Measurements from ENCODE around the gene PLEKHD1.

Gene PLEKHD1

DNA sequence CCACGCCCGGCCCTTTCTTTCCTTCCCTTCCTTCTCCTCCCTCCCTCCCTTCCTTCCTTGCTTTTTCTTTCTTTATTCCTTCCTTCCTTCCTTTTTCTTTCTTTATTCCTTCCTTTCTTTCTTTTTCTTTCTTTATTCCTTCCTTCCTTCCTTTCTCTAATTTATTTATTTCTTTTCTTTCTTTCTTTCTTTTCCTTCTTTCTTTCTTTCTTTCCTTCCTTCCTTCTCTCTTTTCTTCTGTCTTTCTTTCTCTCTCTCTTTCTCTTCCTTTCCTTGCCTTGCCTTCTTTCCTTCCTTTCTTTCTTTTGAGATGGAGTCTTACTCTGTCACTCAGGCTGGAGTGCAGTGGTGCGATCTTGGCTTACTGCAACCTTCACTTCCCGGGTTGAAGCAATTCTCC is 74.2 kb downstream of the PLEKHD1 start:
- DNase-seq, result no peak

DNA sequence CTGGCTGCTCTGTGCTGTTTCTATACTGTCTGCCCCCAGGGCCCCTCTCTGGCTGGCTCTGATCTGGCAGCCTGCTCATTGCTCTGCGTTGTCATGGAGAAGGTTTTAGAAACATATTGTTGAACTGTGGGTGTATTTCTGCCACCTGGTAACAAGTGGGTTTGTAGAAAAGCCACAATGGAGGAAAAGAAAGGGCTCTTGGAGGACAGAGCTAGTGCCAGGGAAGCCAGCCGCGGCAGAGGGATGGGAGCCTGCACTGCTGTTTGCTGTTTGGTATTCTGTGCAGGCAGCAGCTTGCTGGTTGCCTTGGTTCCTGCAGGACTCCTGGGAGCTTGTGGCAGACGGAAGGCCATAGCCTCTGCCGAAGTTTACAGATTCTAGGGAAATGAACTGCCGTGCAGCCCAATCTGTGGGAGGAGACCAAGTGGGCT is 75.1 kb downstream of the PLEKHD1 start:
- no peak for DNase-seq

DNA sequence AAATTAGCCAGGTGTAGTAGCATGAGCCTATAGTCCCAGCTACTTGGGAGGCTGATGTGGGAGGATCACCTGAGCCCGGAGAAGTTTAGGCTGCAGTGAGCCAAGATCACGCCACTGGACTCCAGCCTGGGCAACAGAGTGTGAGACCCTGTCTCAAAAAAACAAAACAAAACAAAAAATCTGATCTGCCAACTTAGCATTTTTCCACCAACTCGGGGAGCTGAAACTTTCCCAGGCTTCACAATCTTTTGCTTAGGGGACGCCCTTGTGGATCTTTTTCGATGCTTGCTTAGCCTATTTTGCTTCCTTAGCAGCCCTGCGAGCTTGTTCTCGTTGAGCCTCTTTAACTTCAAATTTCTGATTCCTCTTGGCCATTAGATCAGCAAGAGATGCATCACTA is 76.3 kb downstream of the PLEKHD1 start:
- no peak for DNase-seq

DNA sequence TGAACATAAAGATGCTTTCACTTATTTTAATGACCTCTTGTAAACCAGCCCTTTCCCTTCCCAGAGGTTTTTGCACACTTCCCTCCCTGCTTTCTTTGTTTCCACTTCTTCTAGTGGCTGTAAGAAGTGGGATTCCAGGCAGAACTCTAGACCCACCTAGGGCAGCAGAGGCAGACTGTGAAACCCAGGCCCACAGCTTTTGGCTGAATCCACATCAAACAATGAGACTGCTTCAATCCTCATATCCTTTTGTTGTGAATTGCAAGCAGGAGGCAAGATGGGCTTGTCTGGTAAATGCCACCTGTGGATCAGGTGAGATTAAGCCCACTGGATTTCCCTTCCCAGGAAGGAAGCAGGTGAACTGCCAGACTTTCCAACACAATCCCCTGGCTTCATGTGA is 77.4 kb downstream of the PLEKHD1 start:
- no peak for DNase-seq

DNA sequence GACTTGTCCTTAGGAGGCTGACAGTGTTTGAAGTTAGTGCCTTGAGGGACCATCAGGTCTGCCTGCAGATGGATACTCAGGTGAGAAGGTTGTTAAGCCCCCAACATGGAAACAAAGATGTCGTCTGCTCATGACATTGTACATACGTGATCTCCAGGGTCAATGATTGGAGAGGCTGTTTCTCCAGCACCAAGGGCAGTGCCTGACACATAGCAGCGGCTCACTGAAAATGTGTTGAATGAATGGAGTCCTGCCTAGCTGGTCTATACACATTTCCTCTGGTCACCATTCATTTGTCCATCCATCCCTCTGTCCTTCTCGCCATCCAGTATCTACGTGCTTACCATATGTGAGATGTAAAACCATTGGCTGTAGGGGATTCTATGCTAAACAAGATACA is 83.0 kb downstream of the PLEKHD1 start:
- no peak for DNase-seq

DNA sequence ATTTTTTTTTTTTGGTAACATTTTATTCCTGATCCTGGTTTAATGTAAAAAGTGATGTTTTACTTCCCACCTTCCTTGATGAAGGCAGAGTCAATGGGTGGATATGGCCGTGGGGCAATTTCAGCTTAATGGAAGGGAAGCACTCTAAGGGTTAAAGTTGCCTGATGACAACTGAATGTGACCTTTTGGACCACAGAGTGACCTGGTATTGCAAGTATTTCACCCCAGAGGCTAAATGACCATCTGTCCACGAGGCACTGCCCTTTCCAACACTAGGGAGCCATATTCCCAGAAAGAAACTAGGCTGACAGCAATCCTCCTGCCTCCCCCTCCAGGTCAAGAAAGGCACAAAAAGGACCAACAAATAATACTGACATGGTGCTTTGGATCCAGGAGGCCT is 85.3 kb downstream of the PLEKHD1 start:
- DNase-seq, result no peak

DNA sequence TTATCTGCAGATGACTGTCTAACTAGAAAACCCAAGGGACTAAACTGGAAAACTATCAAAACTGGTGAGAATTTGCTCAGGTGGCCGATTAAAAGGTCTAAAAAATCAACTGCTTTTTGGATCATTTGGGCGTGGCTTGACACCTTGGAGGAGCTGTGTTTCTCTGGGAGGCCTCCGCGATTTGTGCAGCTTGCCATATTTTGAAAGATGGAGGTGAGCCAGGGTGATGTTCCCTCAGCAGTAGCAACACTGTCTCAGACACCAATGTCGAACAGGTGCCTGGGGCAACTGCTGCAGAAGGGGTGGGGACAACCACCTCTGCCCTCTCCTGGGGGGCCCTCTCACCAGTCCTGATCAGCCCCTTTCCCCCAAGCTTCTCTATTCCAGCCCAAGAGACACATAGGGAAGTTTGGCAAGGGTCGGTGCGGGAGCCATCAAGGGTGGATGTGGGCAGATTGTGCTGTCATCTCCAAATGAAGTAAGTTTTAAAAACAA is 86.4 kb downstream of the PLEKHD1 start:
- DNase-seq, result no peak

DNA sequence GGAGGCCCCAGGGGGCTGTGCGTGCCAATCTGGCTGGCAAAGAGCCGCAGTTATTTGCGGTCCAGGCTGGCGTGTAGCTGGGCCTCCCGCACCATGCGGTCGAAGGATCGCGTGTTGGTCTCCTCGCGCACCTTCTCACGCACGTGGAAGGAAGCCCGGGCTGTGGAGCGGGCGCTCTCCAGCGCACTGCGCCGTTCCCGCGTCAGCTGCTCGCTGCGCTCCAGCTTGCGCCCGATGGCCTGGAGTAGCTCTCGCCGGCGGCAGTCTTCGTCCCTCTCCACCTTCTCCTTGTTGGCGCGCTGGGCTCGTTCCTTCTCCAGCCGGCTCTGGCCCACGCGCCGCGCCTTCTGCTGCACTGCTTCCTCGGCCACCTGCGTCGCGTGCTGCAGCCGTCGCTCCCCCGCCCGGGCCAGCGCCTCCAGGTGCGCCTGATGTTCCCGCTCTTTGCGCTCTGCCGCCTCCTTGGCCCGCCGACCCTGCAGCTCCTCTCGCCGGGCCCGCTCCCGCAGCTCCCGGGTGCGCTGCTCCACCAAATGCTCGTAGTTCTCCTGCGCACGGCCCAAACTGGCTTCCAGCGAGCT is 87.0 kb downstream of the PLEKHD1 start:
- no peak for DNase-seq

DNA sequence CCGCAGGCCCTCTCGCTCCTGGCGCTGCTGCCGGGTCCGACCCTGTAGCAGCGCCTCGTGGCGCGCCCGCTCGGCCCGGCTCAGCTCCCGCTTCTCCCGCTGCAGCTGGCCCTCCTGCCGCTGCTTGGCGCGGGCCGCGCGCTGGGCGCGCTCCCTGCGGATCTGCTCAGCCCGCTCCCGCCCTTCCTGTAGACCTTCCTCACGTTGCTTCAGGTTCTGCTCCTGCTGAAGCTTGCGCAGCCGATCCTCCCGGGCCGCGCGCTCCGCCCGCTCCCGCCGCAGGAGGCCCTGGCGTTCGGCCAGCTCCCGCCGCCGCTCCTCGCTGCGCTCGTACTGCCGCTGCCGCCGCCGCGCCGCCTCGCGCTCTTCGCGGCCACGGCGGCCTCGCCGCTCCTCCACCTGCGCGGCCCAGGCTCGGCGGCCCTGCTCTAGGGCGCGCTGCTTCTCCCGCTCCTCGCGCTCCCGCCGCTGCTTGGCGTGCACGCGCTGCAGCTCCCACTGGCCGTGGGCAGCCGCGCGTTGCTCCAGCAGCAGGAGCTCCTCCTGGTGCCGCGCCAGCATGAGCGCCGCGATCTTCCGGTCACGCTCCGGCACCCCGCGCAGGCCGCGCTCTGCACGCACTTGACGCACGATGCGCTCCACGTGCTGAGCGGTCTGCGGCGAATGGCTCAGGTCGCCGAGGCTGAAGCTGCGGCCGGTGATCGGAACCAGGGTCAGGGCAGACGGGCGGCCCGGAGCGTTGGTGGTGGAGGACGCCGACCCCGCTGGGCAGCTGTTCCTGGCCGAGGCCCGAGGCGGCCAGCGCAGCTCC is 87.7 kb downstream of the PLEKHD1 start:
- DNase-seq, result no peak

DNA sequence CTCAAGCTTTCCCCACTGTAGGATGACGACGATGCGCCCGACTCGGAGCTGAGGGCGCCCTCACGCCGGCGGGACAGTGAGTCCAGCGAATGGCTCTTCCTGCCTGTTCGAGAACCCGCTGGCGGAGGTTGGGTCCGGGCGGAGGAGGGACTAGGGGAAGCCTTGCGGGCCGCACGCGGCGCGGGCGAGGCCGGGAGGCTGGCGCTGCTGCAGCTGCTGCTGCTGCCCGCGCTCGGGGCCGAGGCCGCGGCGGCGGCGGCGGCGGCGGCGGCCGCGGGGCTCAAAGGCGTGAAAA is 88.3 kb downstream of the PLEKHD1 start:
- no peak for DNase-seq

DNA sequence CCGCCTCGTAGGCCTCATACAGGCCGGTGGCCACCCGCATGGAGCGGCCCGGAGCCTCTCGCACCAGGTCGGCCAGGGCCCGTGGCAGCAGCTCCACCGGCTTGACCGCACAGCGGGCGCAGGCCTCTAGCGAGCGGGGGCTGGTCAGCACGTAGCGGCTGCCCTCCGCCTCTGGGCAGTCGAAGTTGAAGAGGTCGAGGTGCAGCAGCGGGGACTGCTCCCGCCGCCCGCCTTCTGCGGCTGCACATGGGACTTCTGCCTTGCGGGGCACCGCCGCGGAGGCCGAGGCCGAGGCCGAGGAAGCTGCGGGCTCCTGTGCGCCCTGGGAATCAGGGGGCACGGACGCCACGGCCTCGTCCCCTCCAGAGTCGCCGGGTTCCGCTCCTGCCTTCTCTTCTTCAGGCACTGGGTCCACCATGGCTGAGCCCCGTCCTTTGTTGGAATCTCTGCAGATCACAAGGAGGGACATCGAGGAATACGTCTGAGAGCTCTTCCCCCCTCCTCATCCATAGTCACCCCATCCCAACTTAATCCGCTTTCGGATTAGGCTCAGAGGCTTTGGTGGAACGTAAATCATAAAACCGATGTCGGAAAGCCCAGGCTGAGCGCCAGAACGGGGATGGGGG is 88.8 kb downstream of the PLEKHD1 start:
- no peak for DNase-seq

DNA sequence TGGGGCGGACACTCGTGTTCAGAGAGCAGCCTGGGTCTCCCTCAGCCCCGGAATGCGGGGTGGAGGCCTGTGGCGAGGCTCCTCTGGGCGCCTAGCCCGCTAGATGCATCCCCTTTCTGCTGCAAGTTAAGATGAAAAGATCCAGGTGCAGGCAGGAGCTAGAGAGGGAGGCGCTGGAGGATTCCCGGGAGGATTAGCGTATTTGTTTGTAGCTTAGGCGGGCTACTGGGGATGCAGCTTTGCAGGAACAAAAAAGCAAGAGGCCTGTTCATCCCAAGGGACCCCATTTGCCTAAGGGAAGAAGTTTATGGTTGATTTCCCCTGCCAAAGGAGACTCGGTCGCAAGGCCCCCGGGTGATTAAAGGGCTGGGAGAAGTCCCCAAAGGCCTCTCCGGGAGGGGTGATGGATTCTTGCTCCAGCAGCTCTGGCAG is 89.3 kb downstream of the PLEKHD1 start:
- DNase-seq, result no peak

DNA sequence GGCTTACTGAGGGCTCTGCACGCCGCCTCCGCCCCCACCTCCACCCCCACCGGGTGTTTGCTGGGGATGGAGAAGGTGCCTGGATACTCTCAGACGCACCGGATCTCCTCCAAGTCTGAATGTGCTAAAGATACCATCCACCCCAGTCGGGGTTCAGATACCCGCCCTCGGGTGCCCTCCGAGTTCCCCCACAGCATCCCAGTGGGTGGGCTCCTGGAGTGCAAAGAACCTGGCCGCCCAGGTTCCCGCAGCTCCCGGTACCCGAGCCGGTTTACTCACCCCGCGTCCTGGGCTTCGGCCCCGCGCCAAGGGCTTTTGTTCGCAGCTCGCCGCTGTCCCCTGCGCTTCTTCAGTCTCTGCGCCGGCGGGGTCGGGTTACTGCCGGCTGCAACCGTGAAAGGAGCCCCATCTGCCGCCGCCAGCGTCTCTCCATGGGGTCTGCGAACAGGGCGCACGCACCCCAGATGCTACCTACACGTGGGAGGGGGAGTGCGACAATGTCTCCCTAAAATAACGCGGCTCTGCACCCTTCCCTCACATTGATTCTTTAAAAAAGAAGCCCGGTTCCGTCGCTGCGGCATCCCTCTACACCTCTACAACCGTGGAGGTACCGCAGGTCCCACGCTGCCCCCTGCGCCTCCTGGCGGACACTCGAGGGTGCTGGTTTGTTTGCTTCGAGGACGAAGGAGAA is 89.9 kb downstream of the PLEKHD1 start, which contains the start of gene CCDC177:
CCDC177 (minus strand) TSS at position 609 of the 691 bp plus-strand sequence. CDS start 1,249 bp downstream, outside the sequence.
- DNase-seq, result peak; percentile 31 to 47

DNA sequence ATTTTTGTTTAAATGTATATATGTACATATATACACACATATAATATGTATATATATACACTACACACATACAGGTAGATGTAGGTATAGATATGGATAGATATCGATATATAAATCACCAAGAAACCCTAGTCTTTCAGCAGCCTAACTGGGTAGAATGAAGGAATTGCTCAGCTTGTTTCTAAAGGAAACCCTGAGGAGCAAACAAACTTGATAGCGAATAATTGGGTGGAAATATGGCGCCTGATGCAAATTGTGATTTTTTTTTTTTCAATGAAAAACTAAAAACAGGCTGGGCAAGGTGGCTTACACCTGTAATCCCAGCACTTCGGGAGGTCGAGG is 90.4 kb downstream of the PLEKHD1 start:
- no peak for DNase-seq

DNA sequence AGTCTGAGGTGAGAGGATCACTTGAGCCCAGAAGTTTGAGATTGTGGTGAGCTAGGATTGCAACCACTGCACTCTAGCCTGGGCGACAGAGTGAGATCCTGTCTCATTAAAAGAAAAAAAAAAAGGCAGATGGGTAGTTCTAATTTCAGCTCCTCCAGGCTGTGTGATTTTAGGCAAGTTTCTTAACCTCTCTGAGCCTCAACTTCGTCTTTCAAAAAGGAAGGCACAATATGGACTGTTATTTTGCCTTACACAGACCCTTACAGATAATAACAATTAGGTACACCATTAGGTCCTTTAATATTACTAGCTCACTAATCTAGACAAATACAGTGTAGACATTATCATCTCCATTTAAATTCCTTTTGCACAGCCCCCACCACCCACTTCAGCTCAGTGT is 94.9 kb downstream of the PLEKHD1 start:
- no peak for DNase-seq

DNA sequence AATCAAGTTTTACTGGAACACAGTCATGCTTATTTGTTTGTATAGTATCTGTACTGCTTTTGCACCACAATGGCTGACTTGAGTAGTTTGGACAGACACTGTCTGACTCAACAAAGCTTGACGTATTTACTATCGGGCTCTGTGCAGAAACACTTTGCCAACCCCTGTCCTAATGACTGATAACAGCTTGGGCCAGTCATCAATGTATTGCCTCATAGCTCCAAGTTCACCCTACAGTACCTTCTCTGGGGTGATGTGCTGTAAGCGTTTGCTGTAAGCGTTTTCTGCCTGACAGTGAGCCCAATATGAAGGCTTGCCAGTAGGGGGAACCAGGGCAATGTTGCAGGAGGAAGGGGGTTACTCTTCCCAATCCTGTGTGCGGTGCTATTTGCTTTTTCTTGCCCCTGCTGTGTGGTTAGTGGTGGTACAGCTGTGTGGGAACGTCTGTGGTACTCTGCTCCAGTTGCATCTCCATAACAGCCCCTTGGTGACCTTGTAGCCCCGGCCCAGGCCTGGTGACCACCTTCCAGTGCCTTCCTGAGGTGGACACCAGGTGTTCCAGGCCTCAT is 95.6 kb downstream of the PLEKHD1 start:
- peak; percentile 52 to 77 for DNase-seq

Measured in Kasumi-1 (cell line).